LNCaP clone FGC (cell line): ENCODE data around the gene SLCO1A2.

Experiments
- DNase-seq: peaks from one replicate; pipeline ENCODE4 v3.0.0-alpha.2; 2011; ENCODE audit warnings: low read depth
- H3K4me3 ChIP-seq: 2 replicates; pipeline ENCODE4 v1.5.1; 2011; ENCODE audit warnings: mild to moderate bottlenecking, low read depth, low read length, control low read depth
- CTCF ChIP-seq: IDR thresholded peaks from 2 replicates; pipeline ENCODE4 v1.5.1; 2012; ENCODE audit warnings: mild to moderate bottlenecking; ENCODE audit not compliant: control insufficient read depth, insufficient read depth; ENCODE audit errors: extremely low read depth

The SLCO1A2 gene

DNA sequence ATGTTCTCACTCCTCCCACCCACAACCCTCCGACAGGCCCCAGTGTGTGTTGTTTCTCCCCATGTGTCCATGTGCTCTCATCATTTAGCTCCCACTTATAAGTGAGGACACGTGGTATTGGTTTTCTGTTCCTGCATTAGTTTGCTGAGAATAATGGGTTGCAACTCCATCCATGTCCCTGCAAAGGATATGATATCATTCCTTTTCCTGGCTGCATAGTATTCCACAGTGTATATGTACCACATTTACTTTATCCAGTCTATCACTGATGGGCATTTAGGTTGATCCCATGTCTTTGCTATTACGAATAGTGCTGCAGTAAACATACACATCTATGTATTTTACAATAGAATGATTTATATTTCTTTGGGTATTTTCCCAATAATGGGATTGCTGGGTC, 77.5 kb downstream of the SLCO1A2 start:
- H3K4me3 ChIP-seq = no peak overlapping the region
- DNase-seq = no peak
- no peak for TF ChIP-seq CTCF

GRCh38 chr12:21252070-21252469, 82.6 kb downstream of the SLCO1A2 start:
- TF ChIP-seq CTCF = no peak
- DNase-seq = no peak

DNA sequence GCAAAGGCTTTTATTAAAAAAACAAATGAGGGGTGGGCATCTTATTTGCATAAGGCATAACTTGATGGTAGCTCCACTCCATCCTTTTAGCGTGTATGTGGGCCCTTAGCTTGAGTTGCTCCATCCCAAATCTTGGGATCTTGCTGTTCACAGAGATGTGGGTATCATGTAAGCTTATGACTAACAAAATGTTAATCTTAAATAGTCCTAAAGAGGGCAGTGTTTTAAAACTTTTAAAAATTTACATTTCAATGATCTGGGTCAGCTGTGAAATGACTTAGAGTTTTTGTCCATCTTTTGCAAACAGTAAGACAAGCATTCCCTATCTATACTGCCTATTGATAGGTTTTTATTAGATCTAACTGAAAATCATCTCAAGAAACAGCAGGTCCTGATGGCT, 86.0 kb downstream of the SLCO1A2 start:
- H3K4me3 ChIP-seq = no peak overlapping the region
- DNase-seq = no peak
- peak; percentile 32 for TF ChIP-seq CTCF

More at GRCh38 chr12:21252070-21252469, 82.6 kb downstream of the SLCO1A2 start:
- H3K4me3 ChIP-seq = no peak overlapping the region

DNA sequence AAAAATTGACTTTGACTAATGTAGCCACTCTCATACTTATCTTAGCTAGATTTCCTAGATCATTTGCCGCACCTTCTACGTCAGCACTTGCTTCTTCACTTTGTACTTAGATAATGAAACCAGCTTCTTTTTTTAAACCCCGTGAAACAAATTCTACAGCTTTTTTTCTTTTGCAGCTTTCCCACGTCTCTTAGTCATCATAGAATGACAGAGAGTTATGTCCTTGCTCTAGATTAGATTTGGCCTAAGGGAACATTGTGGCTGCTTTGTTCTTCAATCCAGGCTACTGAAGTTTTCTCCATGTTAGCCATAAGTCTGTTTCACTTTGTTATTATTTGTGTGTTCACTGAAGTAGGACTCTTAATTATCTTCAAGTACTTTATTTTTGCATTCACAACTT, 94.9 kb downstream of the SLCO1A2 start:
- DNase-seq = no peak
- no peak overlapping the region for H3K4me3 ChIP-seq
- no peak for TF ChIP-seq CTCF

DNA sequence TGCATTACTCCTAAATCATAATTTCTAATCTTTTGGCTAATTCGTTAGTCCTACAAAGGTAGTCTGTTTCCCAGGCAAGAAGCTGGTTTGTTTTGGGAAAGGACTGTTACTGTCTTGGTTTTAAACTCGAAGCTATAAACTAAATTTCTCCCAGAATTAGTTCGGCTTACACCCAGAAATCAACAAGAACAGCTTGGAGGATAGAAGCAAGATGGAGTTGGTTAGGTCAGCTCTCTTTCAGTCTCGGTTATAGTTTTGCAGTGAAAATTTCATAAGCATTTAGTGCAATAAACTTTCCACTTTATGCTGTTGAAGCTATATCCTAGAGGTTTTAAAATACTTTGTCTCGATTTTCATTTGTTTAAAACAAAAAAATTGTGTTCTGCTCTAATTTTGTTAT, 100.3 kb downstream of the SLCO1A2 start:
- H3K4me3 ChIP-seq = no peak overlapping the region
- DNase-seq = no peak
- TF ChIP-seq CTCF = no peak

DNA sequence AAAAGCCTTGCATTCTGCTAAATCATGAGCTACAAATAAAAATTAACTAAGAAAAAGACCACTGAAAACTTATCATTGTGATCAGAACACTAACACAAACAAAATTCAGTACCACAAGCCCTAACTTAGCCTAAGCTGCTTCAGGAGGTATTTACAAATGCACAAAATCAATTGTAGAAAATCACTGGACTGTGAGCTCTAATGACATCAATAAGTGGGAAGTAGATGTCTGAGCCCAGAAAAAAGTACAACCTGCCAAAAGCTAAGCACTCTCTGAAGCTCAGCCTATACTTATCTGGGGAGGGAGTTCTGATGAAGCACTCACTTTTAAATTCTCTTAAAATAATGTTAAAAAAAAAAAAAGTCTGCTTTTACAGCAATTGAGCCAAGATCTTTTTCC, 110.8 kb downstream of the SLCO1A2 start:
- H3K4me3 ChIP-seq = no peak overlapping the region
- no peak for TF ChIP-seq CTCF
- no peak for DNase-seq

DNA sequence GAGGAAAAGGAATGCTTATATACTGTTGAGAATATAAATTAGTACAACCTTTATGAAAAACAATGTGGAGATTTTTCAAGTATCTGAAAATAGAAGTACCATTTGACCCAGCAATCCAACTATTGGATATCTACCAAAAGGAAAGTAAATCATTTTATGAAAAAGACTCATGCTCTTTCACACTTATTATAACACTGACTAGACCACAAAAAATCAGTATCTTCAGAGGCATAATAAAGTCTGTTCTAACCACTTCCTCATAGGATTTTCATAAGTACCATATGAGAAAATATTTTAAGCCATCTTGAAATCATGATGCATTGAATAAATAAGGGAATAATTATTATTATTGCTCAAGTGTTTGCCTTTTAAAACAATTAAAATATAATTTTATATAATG, 112.9 kb downstream of the SLCO1A2 start:
- TF ChIP-seq CTCF = no peak
- no peak for DNase-seq

More for the DNA sequence above, 112.9 kb downstream of the SLCO1A2 start:
- no peak overlapping the region for H3K4me3 ChIP-seq
